Aorta (tissue), 5 donors: Measurements from ENCODE around the gene OSBPL8. TPM values are rescaled to one million over a fixed set of nuclear protein-coding genes. Genes with fewer than 3 reads are reported as not detected.
"Not testable (repeated sequence)": the region's sequence is repeated elsewhere in the genome, so short reads cannot be mapped to it uniquely, and the experiment has no call there.

ENCODE experiments used
- ATAC-seq: fragments of 200-7000 bp; cut with Tn5 transposase; one replicate; pipeline ENCODE4 v1.9.1; 2022; ENCODE audit warnings: moderate library complexity; ENCODE audit not compliant: low FRiP score
- DNase-seq, 2 donors: peaks; one replicate each; pipeline ENCODE4 v3.0.0-alpha.2; 2020
- H3K27ac ChIP-seq, 2 donors: one replicate each; pipeline ENCODE4 v1.5.1; 2013; ENCODE audit warnings: low read length in 2 of 2, mild to moderate bottlenecking in 2 of 2, moderate library complexity in 2 of 2, control low read depth in 1 of 2, inconsistent platforms in 1 of 2, low read depth in 1 of 2
- H3K27me3 ChIP-seq, 2 donors: one replicate each; pipeline ENCODE4 v1.6.1; 2013; ENCODE audit warnings: control low read depth in 1 of 2, low read length in 1 of 2, mild to moderate bottlenecking in 1 of 2, moderate library complexity in 1 of 2; ENCODE audit not compliant: insufficient read depth in 2 of 2, control insufficient read depth in 1 of 2
- H3K36me3 ChIP-seq, 2 donors: one replicate each; pipeline ENCODE4 v1.6.1; 2013; ENCODE audit warnings: control low read depth in 1 of 2, low read length in 1 of 2, mild to moderate bottlenecking in 1 of 2; ENCODE audit not compliant: insufficient read depth in 2 of 2, control insufficient read depth in 1 of 2
- H3K4me1 ChIP-seq, 2 donors: one replicate each; pipeline ENCODE4 v1.6.1; 2013; ENCODE audit warnings: low read length in 2 of 2, control low read depth in 1 of 2, mild to moderate bottlenecking in 1 of 2, moderate library complexity in 1 of 2; ENCODE audit not compliant: insufficient read depth in 2 of 2, control insufficient read depth in 1 of 2
- H3K4me3 ChIP-seq, 2 donors: one replicate each; pipeline ENCODE4 v1.5.1; 2013; ENCODE audit warnings: low read length in 2 of 2, control low read depth in 1 of 2, mild to moderate bottlenecking in 1 of 2
- H3K9me3 ChIP-seq: one replicate; pipeline ENCODE4 v1.6.1; 2013; ENCODE audit warnings: mild to moderate bottlenecking, low read length; ENCODE audit not compliant: control insufficient read depth
- WGBS, 2 donors: extraction: QIAGEN DNeasy Blood & Tissue Kit; methylation state at CpG; one replicate each; pipeline ENCODE4 v1.1.7; 2013; 5-methylcytosine and 5-hydroxymethylcytosine counted together
- intact Hi-C, 2 donors: fragments of 100-400 bp; cut with DNase I; formaldehyde crosslinking; loops; one replicate each; pipeline versions ENCODE4 v1.14.2 to v1.15.0; 2022
- polyA plus RNA-seq, 2 donors: library from polyadenylated mRNA; stranded (reverse); fragments of 200-250 nt; gene quantifications; one replicate each; pipeline ENCODE4 v1.2.3, GENCODE V29; 2013
- total RNA-seq, 2 donors: library from RNA; stranded (reverse); fragmentation: NEBNext Ultra II Directional; extraction: Animal tissue kit (Norgen Biotek cat#: 25700); gene quantifications; one replicate each; pipeline ENCODE4 v1.2.1, GENCODE V29; 2021
- donor health status: healthy with polysubstance abuse.
- donor health status: Bipolar disorder and iron deficiency.
- donor health status: DM: no; HTN: no; CAD: no.
- donor health status: DM: no; HTN: no; CAD: no.
- donor health status: DM: yes; HTN: yes; CAD: no.

Gene OSBPL8
- total and polyA plus RNA-seq, 4 donors: 16.8 to 100 (median 47.6) TPM

DNA sequence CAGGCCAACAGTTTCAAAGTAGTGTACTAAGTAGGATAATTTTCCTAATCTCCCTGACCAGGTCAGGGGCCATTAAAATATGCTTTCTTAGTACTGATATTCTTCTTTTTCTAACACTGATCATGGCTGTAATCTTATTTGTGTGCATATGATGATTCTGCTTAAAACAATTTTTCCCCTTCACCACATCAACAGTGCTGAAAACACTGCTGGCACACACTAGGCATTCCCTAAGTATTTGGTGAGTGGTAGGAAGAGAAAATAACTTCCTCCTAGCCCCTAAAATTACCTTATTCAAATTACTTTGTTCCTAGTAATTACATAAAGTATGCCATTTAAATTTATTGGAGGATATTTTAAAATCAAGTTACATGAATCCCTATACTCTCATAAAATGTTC is 161.5 kb downstream of the OSBPL8 start:
- Histone ChIP-seq H3K9me3 (no peaks in the 10 kb centered on the region), H3K27ac (no peak overlapping the region), H3K4me1 (no peaks in the 10 kb centered on the region), H3K27me3 (no peaks in the 10 kb centered on the region), H3K36me3 (no peaks in the 10 kb centered on the region), H3K4me3 (no peak overlapping the region)
- DNase-seq: no peak
- intact Hi-C loops: no loop called here
- ATAC-seq: no peak

DNA sequence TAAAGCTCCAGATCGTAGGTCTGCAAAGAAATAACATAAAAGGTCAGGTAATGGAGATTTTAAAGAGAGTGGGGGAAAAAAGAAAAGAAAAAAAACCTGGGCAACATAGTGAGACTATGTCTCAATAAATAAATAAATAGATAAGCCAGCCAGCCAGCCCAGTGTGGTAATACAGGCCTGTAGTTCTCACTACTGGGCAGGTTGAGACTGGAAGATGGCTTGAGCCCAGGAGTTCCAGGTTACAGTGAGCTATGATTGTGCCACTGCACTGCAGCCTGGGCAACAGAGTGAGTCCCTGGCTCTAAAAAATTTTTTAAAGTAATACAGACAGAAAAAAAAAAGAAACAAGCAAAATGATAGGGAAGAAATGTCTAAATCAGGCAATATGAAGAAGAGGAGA is 168.1 kb downstream of the OSBPL8 start:
- H3K9me3 ChIP-seq: no peaks in the 10 kb centered on the region
- WGBS, 2 donors: 87 to 90% methylated on average over 1 of the region's 1 CpG
- ATAC-seq: no peak
- peaks cover 0 to 2% of the 10 kb centered on the region in 2 donors for H3K36me3 ChIP-seq
- DNase-seq: no peak
- intact Hi-C loops: no loop called here
- no peaks in the 10 kb centered on the region for H3K27me3 ChIP-seq
- H3K27ac ChIP-seq: no peak overlapping the region
- H3K4me1 ChIP-seq: no peaks in the 10 kb centered on the region
- no peak overlapping the region for H3K4me3 ChIP-seq

GRCh38 chr12:76387614-76388013 is 172.0 kb downstream of the OSBPL8 start:
- Histone ChIP-seq H3K27me3 (no peaks in the 10 kb centered on the region), H3K27ac (no peak overlapping the region), H3K9me3 (no peaks in the 10 kb centered on the region), H3K4me1 (no peaks in the 10 kb centered on the region), H3K4me3 (no peak overlapping the region), H3K36me3 (peaks cover 0 to 2% of the 10 kb centered on the region in 2 donors)
- WGBS, 2 donors: 93 to 96% methylated on average over 2 of the region's 2 CpGs
- DNase-seq (no peak), ATAC-seq (no peak)
- intact Hi-C loops: no loop called here

DNA sequence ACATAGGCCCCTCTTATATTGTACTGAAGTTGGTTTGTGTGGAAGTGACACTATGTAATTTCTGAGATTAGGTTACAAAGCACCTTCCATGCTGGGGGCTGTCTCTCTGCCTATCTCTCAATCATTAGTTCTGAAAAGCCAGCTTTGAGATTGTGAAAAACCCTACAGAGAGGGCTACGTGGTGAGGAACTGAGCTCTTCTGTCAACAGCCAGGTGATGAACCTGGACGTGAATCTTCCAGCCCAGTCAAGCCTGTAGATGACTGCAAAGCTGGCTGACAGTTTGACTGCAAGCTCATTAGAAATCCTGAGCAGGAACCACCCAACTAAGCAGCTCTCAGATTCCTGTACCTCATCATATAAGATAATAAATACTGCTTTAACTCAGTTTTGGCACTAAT is 175.0 kb downstream of the OSBPL8 start:
- no peak for ATAC-seq
- intact Hi-C loops: no loop called here
- WGBS, 2 donors: 91% methylated on average over 2 of the region's 2 CpGs
- peaks cover 2 to 3% of the 10 kb centered on the region in 2 donors for H3K36me3 ChIP-seq
- no peaks in the 10 kb centered on the region for H3K27me3 ChIP-seq
- no peaks in the 10 kb centered on the region for H3K9me3 ChIP-seq
- H3K4me3 ChIP-seq: no peak overlapping the region
- no peak overlapping the region for H3K27ac ChIP-seq
- H3K4me1 ChIP-seq: no peaks in the 10 kb centered on the region
- DNase-seq: no peak

GRCh38 chr12:76383988-76384387 is 175.6 kb downstream of the OSBPL8 start:
- no peak for ATAC-seq

GRCh38 chr12:76379261-76379660 is 180.3 kb downstream of the OSBPL8 start:
- 96 to 100% methylated on average over 1 of the region's 1 CpG for WGBS, 2 donors
- H3K27me3 ChIP-seq: no peaks in the 10 kb centered on the region
- DNase-seq (no peak), ATAC-seq (no peak)
- peaks cover 0 to 3% of the 10 kb centered on the region in 2 donors for H3K36me3 ChIP-seq
- intact Hi-C loops: no loop called here
- no peak overlapping the region for H3K27ac ChIP-seq
- H3K4me3 ChIP-seq: no peak overlapping the region
- no peaks in the 10 kb centered on the region for H3K9me3 ChIP-seq
- H3K4me1 ChIP-seq: no peaks in the 10 kb centered on the region

More at GRCh38 chr12:76383988-76384387, 175.6 kb downstream of the OSBPL8 start:
- no peaks in the 10 kb centered on the region for H3K9me3 ChIP-seq
- H3K36me3 ChIP-seq: peaks cover under 1 to 3% of the 10 kb centered on the region in 2 donors
- intact Hi-C loops: no loop called here
- DNase-seq: no peak
- no peaks in the 10 kb centered on the region for H3K27me3 ChIP-seq
- 93% methylated on average over 3 of the region's 3 CpGs for WGBS, 2 donors
- H3K27ac ChIP-seq: no peak overlapping the region
- H3K4me1 ChIP-seq: no peaks in the 10 kb centered on the region
- no peak overlapping the region for H3K4me3 ChIP-seq

- H3K36me3 ChIP-seq, H3K4me1 ChIP-seq, ATAC-seq, H3K27ac ChIP-seq, intact Hi-C loops, H3K4me3 ChIP-seq, DNase-seq, H3K9me3 ChIP-seq, H3K27me3 ChIP-seq: not testable (repeated sequence)
- 96 to 97% methylated on average over 1 of the region's 1 CpG for WGBS, 2 donors
Observed at GRCh38 chr12:76376876-76377275, 182.7 kb downstream of the OSBPL8 start.

DNA sequence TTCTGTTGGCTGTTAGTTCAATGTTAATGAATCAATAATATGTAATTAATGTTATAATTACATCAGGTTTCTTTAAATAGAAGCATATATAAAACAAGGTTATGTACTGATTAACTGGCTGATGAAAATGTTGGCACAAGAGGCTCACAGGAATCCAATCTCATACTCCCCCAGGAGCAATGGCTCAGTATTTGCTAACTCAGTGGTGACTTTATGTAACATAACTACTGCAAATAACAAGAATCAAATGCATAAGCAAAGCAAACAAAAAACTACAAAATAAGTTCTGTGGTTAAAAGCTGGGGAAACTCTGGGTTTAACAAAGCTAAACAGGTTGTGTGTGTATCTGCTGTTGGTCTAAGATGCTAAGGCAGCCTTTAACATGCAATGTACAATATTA is 183.6 kb downstream of the OSBPL8 start:
- intact Hi-C loops: no loop called here
- Histone ChIP-seq H3K27ac (no peak overlapping the region), H3K4me1 (no peaks in the 10 kb centered on the region), H3K9me3 (no peaks in the 10 kb centered on the region), H3K27me3 (no peaks in the 10 kb centered on the region), H3K4me3 (no peak overlapping the region), H3K36me3 (no peaks in the 10 kb centered on the region)
- ATAC-seq (no peak), DNase-seq (no peak)

DNA sequence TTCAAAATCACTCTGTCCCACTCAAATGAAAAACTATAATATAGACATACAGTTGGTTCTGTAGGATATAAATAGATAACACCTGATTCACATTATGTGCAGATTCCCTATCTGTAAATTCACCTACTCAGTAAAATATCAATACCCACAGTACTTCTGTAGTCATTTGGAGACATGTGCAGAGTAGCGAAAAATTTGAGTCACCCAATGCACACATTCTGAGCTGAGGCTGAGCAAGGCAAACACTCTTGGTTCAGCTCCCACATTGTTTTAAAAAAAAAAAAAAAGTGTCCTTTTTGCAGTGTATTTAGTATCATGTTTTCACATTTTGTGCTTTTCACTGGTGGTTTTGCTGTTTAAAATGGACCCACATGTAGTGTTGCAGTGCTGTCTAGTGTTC is 184.1 kb downstream of the OSBPL8 start:
- Histone ChIP-seq H3K4me1 (no peaks in the 10 kb centered on the region), H3K27ac (no peak overlapping the region), H3K9me3 (no peaks in the 10 kb centered on the region), H3K36me3 (no peaks in the 10 kb centered on the region), H3K27me3 (no peaks in the 10 kb centered on the region), H3K4me3 (no peak overlapping the region)
- no peak for DNase-seq
- no peak for ATAC-seq
- 94 to 98% methylated on average over 1 of the region's 1 CpG for WGBS, 2 donors
- intact Hi-C loops: no loop called here
